T1000 (cell line): ENCODE data around the gene DNM3.

ENCODE experiments used
- DNase-seq: peaks from one replicate; lab custom pipeline; 2025; ENCODE audit warnings: mixed read lengths; lab: John Stamatoyannopoulos, UW

DNM3 gene

DNA sequence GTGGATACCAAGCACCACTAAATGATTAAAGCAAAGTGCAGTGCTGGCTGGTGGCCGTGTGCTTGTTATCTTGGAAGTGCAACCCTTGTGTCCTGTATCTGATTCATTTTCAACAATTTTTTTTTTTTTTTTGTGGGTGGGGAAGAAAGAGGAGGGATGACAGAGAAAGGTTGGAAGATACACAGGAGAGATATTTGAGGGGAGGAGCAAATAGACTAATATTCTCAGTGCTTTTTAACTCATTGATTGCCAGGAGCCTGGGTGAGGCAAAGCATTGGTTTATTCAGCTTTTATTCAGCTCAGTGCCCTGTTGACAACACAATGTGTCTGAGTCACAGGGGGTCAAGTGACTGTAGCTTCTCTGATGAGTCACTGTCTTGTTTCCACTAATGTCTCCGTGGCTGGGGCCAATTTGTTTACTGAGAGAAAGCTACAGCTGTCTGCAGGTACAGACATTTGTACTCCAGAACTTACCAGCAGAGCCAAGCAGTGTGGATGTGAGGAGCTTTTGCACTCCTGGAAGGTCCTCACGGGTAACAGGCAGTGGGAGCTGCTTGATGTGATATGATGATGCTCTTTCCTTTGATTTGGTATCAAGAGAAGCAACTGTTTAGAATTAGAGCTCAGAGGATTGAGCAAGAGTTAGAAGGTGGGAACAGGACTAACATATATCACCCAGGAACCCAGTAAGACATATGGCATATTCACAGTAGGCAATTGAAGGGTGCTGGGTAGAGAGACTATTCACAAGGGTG lies 23.6 kb upstream of the DNM3 start:
- peak; percentile 59 for DNase-seq

- no peak for DNase-seq
Observed at GRCh38 chr1:171819946-171820345, 21.4 kb upstream of the DNM3 start.

DNA sequence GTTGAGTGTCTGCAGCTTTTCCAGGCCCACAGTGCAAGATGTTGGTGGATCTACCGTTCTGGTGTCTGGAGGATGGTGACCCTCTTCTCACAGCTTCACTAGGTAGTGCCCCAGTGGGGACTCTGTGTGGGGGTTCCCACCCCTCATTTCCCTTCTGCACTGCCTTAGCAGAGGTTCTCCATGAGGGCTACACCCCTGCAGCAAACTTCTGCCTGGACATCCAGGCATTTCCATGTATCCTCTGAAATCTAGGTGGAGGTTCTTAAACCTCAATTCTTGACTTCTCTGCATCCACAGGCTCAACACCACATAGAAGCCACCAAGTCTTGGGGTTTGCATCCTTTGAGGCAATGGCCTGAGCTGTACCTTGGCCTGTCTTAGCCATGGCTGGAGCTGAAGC lies 14.3 kb upstream of the DNM3 start:
- no peak for DNase-seq

- no peak for DNase-seq
Observed at GRCh38 chr1:171828794-171829193, 12.5 kb upstream of the DNM3 start.

DNA sequence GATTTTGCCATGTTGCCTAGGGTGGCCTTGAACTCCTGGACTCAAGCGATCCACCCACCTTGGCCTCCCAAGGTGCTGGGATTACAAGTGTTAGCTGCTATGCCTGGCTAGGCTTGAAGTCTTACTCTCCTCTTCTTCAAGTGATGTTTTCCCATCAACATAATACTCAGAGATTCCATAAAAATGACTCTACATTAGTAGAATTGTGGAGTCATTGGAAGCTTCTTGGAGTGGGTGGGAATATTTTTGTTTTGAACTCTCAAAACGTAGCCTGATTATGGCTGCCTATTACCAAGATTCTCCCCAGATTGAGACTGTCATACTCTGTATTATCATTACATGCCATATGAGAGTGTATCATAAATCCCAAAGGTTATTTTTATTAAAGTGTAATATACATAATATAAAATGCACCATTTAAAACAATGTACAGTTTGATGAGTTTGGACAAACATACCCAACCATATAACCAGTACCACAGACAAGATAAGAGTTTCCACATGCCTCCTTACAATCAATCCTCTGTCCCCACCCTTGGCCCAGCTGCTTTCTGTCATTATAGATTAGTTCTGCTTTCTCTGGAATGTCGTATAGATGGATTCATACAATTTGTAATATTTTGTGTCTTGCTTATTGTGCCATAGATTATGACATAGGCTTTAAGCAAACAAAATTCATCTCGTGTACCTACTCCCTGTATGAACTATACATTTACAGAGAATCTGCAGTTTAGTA lies 8.0 kb upstream of the DNM3 start:
- no peak for DNase-seq

DNA sequence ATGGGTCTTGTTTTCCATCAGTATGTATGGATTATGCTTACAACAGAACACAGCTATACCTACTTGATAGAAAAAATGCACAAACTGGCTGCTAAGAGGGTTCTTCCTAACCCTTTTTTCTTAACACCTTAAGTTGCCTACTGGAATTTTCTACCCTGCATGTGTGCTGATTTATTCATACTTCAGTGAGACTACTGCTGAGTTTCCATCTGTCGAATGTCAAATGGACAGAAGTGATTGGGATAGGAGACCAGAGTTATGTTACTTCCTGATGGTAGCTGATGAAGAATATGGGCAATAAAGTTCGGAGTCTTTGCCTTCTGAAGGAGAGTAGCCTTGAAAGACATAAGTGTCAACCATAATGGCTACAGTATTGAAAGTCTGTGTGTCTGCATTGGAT lies 6.5 kb upstream of the DNM3 start:
- DNase-seq: no peak

DNA sequence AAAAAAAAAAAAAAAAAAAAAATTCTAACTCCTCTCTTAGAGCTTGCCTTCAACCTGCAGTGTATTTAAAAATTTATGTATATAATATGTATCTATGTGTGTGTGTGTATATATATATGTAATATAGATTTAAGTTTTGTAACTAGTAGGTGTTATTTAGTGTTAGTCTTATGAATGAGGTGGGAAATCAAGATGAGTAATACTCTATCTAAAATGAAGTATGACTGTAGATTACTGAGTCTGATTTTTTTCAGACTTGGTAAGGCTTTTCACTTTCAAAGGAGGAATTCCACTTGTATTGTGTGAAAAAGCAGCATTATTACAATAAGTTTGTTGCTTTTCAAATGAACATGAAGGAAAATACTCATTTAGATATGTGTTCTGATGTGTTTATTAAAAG lies 5.4 kb upstream of the DNM3 start:
- DNase-seq: no peak

- no peak for DNase-seq
Observed at GRCh38 chr1:171841931-171842761, 848 bp downstream of the DNM3 start.

DNA sequence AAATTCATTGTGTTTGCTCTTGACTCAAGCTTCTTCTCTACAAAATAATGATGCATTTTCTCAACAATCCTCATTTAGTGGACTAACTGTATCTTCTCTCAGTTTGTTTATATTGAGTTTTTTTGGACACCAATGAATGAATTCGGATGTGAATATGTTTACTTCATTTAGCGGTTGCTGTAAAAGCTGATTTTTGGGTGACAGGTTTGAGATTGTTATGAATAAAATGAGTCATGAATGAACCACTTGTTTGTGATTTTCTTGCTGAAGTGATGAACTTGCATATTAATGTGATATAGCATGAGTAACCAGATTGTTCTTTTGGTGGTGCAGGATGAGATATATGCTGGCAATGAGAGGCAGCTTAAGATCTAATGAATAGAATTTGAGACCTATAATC lies 3.1 kb downstream of the DNM3 start:
- DNase-seq: no peak

DNA sequence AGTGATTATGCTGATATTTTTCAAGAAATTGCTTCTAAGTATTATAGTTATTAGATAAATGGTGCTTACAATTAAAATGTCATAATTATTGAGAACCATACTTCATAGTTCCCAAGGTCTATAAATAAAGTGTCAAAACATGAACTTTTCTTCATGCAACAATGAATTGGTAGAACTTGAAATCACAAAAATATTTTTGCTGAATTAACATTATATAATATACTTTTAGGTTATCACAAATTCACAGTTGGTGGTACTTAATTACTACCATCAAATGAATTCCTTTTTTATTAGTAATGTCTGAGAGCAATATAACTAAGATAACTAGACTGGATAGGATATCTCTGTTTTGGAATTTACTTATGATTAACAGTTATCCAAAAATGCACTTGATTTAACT lies 4.7 kb downstream of the DNM3 start:
- no peak for DNase-seq

DNA sequence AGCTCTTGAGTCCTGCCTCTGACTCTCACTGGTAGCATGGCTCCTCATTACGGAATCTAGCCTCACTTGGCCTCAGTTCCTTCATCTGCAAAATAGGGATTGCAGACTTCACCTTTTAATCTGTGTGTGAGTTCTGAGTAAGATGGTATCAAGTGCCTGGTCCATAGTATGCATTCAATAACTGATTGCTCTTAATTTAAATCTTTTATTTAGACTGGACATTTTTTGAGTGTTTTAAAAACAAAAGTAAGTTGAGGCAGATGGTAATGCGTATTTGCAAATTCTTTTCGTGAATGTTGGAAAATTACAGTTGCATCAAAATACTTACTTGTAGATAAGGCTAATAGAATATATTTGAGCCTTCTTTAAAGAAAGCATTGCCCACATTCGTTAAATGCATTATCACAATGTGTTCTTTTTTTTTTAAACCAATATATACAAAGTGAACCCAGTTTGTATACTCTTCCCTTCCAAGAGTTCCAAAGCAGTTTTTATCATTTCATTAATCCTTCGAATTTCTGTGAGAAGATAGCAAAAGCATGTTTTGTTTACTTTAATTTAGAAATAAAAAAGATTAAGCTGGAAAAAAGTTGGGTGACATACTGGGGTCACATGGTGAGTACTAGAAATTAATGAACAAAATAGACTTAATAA lies 8.1 kb downstream of the DNM3 start:
- no peak for DNase-seq

- no peak for DNase-seq
Observed at GRCh38 chr1:171850651-171851350, 9.5 kb downstream of the DNM3 start.

DNA sequence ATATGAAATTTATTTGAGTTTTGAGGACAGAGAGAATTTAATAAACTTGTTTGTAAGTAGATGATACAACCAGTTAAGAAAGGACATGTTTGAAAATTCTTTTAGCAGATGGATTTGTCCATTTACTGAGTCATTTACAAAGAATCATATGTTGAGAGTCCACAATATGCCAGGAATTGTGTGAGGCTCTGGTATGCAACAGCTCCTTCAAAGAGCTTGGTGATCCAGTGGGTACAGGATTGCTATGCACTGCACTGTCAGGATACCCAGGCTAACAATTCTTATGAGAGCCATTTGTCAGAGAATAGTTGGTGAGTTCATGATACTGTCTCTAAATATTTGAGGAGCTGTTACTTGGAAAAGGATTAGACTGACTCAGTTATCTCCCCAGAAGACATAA lies 11.0 kb downstream of the DNM3 start:
- DNase-seq: no peak

GRCh38 chr1:171855381-171855780 lies 14.1 kb downstream of the DNM3 start:
- no peak for DNase-seq

- no peak for DNase-seq
Observed at GRCh38 chr1:171858696-171859095, 17.4 kb downstream of the DNM3 start.

DNA sequence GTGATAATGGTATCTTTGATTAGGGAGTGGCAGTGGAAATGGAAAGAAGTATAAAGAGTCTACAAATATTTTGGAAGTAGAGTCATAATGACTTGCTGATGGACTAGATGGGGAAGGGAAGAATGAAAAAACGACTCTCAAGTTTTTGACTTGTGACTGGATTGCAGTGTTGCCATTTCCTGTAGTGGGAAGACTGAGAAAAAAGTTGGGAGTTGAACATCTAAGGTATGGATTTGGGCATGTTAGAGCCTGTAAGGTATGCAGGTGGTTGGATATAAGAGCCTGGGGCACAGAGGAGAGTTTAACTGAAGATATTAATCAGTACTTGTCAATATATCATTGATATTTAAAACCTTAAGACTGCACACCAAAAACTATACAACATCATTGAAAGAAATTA lies 19.4 kb downstream of the DNM3 start:
- DNase-seq: no peak

GRCh38 chr1:171863531-171863930 lies 22.2 kb downstream of the DNM3 start:
- DNase-seq: no peak

GRCh38 chr1:171864308-171864707 lies 23.0 kb downstream of the DNM3 start:
- DNase-seq: no peak

- no peak for DNase-seq
Observed at GRCh38 chr1:171865106-171865505, 23.8 kb downstream of the DNM3 start.

- no peak for DNase-seq
Observed at GRCh38 chr1:171867236-171867635, 25.9 kb downstream of the DNM3 start.

DNA sequence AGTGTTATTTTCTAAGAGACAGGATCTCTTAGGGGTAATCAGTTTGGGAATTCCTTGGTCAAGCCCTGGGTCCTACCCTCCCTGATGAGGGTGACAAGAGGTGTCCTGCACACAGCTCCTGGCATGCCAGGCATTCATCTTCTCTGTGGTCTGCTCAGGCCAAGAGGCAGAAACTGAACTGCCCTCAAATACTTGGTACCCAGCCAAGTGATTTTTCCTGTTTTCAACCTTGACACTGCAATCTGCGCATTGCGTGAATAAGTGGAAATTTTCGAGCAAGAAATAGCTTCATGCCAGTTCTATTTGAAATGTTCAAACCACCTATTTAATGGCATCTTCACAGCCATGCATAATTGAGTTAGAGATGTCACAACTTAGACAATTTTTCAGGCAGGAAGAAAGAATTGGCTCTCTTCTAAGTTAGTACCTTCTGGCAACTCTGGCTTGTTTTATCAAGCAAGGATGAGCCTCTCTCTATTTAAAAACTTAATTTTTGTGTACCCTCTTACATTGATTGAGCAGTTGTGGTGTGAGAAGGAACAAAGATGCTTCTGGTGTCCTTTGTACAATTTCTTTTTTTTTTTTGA lies 27.0 kb downstream of the DNM3 start:
- DNase-seq: no peak
